Activated CD8-positive, alpha-beta memory T cell treated with anti-CD3 and anti-CD28 coated beads, Interleukin-2, amount 50 U/mL, for 24 hours (primary cell): ENCODE results near the gene A1BG.
"Not testable (repeated sequence)": the region's sequence is repeated elsewhere in the genome, so short reads cannot be mapped to it uniquely, and the experiment has no call there.

Experiments used
- DNase-seq: peaks from one replicate; pipeline ENCODE4 v3.0.0-alpha.2; 2020; ENCODE audit errors: extremely low read depth

A1BG gene

DNA sequence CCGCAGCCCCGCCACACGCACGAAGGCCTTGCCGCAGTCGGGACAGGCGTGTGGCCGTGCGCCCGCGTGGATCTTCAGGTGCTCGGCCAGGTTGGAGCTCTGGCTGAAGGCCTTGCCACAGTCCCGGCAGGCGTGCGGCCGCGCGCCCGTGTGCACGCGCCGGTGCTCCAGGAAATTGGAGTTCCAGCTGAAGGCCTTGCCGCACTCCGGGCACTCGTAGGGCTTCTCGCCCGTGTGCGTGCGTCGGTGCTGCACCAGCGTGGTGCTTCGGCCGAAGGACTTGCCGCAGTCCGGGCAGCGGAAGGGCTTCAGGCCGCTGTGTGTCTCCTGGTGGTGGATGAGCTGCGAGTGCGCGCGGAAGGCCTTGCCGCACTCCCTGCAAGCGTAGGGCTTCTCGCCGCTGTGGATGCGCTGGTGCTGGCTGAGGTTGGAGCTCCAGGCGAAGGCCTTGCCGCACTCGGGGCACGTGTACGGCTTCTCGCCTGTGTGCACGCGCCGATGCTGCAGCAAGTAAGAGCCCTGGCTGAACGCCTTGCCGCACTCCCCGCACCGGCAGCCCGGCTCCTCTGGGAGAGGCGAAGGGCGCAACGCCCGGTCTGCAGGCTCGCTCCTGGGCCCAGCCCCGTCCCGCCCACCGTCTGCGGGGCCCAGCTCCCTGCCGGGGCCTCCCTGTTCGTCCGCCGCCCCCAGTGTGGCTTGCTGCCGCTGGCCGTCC lies 3.6 kb upstream of the A1BG start:
- no peak for DNase-seq

DNA sequence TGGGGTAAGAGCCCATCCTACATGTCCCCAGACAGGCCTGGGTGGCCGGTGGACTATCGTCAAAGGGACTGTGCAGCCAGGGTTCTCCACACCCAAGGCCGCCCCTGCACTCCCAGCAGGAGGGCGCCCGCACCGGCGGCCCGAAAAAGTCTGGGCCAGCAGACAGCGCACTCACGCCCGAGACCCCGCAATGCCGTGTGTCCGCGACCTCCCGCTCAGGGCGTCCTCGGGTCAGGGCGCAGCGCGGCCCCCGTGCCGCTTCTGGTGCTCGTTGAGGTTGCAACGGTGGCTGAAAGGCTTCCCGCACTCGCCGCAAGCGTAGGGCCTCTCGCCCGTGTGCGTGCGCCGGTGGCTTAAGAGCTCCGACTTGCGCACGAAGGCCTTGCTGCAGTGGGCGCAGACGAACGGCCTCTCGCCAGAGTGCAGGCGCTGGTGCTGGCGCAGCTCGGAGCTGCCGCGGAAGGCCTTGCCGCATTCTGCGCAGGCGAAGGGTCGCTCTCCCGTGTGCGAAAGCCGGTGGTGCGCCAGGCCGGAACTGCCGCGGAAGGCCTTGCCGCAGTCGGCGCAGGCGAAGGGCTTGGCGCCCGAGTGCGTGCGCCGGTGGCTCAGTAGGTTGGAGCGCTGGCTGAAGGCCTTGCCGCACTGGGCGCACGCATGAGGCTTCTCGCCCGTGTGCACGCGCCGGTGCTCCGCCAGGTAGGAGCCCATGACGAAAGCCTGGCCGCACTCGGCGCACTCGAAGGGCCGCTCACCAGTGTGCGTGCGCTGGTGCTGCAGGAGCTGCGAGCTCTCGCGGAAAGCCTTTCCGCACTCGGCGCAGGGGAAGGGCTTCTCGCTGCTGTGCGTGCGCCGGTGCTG lies 2.8 kb upstream of the A1BG start:
- no peak for DNase-seq

DNA sequence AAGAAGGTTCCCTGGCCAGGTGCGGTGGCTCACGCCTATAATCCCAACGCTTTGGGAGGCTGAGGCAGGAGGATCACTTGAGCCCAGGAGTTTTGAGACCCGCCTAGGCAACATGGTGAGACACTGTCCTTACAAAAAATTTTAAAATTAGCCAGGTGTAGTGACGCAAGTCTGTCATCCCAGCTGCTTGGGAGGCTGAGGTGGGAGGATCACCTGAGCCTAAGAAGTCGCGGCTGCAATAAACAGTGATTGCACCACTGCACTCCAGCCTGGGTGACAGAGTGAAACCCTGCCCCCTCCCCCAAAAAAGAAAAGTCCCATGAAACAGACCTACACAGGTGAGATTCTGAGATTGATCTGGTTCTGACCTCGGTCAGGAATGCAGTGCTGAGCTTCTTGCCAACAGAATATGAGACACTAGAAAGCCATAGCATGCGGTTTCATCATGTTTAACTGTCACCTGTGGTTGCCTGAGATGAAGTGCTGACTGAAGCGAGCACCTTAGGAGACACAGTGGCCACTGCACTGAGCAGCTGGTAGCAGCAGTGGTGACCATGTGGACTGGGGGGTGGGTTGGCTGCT lies 2.0 kb upstream of the A1BG start:
- DNase-seq, result no peak

DNA sequence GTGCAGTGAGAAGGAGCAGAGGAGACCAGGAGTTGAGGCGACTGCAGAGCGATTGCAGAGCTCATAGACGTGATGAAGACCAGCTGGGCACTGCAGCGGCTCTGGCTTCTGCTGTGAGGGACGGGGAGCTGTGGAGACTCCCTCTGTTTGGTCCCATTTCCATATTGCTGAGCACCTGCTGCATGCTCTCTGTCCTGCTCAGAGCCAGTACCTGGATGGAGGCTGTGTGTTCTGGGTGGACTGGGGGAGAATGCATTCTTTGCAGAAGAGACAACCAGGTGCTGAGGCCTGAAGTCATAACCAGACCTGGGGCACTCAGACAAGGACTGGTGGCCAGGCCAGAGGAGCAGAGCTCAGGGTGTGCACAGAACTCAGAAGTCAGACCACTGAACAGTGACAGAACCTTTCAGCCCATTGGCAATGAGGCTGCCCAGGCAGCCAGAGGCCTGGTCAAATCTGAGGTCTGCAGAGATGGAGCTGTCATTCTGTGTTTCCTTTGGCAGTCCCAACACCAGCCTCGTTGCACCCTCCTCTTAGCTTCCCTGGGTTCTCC lies 1.3 kb upstream of the A1BG start:
- DNase-seq, result no peak

DNA sequence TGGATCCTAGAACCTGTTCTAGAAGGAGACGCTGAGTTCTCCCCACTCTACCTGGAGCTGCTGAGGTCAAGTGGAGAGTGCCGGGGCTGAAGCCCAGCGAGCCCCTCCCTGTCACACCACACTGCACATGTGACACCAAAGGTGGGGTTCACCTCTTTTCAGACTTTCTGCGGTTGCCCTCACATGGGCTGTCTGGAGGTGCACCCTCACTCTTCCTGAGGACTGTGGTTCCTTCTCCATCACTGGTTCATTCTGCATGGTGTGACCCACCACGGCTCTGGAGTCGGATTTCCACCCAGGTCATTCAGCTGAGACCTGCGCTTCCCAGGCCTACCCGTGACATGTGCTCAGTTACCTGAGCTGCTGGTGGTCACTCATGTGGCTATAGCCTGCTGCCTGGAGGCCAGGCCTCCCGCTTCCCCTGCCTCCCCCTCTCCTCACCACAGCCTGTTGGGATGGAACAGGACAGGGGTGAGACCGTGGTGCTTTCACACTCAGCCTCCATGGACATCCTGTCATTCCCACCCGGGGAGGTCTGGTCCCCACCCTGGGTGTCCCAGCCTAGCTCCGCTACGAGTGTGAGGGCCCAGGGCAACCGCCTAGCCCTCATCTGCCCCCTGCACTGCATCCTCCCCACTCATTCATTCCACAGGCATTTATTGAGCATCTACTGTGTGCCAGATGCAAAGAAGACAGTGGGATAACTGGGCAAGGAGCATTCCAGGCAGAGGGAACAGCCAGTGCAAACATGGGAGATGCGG lies 605 bp upstream of the A1BG start:
- DNase-seq, result no peak

DNA sequence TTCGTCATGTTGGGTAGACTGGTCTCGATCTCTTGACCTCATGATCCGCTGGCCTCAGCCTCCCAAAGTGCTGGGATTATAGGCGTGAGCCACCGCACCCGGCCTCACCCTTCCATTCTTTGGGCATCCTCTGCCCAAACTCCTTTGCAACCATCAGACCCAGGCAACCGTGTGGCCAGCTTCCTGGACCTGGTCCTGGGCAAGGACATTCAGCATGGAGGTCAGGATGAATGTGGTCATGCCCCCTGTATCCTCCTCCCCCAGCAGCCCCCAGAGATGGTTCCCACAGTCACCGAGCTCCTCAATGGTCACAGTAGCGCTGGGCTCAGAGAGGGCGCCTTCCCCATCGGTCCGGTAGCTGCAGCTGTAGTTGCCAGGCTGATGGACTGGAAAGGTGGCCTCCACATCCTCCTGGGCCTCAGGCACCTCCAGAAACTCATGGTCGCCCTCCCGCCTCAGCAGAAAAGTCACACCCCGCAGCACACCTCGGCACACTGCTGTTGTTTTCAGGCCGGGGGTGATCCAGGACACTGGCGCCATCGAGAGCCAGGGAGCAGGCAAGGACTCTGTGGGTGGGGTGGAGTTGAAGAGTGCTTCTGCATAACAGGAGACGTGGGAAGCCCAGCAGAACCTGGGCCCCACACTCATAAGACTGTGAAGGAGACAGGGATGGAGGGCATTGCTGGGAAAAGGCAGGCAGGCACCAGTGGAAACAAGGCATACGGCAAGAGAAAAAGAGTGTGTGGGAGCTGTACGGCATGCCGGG lies 1.1 kb downstream of the A1BG start:
- no peak for DNase-seq

DNA sequence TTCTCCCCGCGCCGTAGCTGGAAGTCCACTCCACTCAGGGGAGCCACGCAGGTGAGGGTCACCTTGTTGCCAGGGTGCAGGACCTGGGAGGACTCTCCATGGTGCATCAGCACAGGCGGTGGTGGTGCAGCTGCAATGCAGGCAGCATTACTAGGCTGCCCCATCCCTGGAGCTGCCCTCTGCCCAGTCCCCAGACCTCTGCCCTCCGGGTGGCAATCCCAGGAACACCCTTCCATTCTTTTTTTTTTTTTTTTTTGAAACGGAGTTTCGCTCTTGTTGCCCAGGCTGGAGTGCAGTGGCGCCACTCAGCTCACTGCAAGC lies 1.8 kb downstream of the A1BG start:
- no peak for DNase-seq

DNA sequence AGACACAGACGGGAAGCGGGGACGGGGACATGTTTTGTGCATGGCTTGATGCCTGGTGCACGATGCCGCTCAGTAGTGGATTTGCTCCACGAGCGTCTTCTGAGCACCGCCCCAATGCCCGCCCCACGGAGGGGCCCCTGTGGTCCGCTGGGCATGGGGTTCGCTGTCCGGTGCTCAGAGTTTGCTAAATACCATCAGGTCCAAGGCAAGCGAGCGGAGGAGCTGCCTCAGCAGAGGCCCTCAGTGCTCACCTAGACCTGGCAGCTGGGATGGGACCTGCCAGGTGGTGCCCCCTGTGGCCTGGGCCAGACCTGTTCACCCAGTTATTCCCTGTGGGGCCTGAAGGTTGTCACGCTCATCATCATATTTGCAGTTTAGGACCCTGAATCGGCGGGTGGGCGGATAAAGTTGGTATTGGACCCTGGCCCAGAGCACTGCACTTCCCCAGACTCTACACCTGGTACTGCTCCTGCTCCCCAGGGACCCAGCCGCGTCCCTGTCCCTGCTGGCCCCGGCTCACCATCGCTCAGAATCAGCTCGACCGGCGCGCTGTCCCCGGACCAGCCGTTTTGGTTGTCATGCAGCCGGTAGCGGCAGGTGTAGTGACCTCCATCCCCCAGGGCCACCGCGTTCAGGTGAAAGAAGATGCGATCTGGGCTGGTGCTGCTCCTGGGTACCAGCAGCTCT lies 2.3 kb downstream of the A1BG start:
- DNase-seq, result no peak

DNA sequence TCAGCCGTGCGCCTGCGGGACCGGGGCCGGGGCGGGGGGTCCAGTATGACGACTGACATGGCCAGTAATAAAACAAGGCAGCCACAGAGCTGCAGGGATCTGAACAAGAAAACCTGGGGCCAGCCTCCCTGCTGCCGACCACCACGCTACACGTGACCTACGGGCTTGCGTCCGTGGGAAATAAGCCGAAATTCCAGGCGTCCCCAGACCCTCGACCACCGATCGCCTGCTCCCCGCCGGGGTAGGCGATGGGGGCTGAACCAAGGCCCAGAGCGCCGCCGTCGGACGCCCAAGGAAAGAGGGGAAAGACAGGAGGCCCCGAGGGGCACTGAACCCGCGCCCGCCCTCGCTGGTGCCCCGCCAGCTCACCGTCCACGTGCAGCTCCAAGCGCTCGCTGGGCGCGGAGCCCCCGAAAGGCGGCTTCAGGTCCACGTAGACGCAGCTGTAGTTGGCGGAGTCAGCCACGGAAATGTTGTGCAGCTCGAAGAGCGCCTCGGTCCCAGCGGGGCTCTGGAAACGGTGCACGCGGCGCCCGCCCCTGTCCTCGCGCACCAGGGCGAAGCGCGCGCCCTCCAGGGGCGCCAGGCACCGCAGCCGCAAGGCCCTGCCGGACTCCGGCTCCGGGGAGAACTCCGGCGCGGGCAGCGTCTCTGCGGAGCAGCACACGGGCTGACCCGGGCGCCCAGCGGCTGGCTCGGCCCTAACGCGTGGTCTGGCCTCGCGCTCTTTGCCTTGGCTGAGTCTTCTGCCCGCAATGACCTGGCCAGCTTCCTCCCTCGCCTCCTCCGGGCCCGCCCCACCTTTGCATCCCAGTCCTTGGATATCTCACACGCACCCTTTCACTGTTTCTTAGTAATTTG lies 3.1 kb downstream of the A1BG start:
- DNase-seq, result no peak

DNA sequence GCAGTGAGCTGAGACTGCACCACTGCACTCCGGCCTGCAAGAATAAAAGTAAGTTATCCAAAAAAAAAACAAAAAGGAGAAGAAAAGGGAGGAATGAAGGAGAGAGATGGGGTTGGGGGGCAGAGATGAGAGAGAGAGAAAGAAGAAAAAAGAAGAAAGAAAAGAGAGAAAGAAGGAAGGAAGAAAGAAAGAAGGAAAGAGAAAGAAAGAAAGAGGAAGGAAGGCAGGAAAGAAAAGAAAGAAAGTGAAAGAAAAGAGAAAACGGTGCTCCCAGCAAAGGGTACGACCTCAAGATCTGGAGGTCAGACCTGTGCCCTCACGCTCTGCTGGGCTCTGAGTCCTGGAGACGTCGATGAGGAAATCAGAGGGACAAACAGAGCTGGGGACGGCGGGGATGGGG lies 3.7 kb downstream of the A1BG start:
- no peak for DNase-seq

DNA sequence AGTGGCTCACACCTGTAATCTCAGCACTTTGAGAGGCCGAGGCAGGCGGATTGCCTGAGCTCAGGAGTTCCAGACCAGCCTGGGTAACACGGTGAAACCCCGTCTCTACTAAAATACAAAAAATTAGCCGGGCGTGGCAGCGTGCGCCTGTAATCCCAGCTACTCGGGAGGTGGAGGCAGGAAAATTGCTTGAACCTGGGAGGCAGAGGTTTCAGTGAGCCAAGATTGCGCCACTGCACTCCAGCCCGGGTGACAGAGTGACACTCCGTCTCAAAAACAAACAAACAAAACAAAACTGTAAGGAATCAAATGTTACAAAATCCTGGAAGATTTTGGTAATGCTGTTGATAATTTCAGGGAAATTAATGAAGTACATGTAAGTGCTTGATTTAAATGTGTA lies 5.2 kb downstream of the A1BG start:
- not testable (repeated sequence) for DNase-seq

DNA sequence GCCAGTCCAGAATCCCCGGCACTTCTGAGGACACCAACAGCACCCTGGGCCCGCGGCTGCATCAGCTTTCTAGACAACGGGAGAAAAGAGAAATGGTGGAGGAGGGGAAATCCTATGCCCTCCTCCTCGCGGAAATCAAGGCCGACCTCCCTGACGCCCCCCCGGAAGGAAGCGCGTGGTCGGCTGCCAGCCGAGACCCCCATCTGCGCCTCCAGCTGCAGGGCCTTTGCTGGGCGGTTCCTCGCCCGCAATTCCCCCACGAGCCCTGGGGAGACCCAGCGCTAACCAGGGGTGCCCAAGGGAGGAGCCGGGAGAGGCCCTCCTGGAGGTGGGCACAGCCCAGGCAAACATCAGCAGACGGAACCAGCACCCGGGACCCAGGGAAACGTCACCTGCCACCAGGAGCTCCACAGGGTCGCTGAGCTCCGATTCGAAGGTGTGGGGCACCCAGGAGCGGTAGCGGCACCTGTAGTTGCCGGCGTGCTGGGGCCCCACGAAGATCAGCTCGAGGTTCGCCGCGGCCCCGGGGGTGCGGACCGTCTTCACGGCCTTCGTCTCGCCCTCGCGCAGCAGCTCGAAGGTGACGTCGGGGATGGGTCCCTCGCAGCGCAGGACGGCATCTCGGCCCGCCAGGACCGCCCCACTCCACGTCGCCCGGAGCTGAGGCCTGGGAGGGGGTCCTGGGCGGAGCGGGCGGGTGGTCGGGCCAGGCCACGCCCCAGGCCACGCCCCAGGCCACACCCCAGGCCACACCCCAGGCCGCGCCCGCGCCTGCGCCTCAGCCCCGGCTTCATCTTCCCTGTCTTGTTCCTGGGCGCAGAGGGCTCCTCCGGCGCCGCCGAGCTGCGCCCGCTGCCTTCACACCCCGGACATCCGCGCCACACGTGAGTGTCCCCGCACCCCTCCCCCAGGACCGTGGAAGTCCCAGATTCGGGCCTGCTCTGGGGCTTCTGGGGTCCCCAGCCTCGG lies 6.0 kb downstream of the A1BG start:
- peak; percentile 20 for DNase-seq

DNA sequence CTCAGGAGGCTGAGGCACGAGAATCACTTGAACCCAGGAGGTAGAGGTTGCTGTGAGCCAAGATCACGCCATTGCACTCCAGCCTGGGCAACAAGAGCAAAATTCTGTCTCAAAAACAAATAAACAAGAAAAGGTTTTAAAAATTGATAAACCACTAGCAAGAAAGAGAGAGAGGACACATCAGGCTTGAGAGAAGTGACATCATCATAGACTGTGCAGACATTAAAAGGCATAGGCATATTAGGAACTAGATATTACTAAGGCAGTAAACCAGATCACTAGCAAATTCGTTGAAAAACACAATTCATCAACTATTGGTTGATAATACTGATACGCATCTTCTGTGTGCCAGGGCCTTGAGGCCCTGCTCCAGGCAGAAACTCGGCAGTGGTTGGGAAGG lies 7.7 kb downstream of the A1BG start:
- no peak for DNase-seq

DNA sequence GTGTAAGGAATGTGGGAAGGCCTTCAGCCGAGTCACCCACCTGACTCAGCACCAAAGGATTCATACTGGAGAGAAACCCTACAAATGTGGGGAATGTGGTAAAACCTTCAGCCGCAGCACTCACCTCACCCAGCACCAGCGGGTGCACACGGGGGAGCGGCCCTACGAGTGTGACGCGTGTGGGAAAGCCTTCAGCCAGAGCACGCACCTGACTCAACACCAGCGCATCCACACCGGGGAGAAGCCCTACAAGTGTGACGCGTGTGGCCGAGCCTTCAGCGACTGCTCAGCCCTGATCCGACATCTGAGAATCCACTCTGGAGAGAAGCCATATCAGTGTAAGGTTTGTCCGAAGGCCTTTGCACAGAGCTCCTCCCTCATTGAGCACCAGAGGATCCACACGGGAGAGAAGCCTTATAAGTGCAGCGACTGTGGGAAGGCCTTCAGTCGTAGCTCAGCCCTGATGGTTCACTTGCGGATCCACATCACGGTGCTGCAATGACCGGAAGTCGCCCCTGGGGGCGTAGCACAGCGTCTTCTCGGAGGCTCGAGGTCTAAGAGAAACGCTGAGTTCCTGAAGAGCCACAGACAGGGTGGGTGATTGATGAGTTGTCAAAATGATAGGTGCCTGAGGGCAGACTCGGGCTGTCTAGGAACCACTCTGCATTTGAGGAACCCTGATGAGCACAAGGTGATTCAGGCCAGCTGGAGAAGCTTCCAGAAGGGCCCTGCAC lies 14.3 kb downstream of the A1BG start:
- DNase-seq, result no peak

DNA sequence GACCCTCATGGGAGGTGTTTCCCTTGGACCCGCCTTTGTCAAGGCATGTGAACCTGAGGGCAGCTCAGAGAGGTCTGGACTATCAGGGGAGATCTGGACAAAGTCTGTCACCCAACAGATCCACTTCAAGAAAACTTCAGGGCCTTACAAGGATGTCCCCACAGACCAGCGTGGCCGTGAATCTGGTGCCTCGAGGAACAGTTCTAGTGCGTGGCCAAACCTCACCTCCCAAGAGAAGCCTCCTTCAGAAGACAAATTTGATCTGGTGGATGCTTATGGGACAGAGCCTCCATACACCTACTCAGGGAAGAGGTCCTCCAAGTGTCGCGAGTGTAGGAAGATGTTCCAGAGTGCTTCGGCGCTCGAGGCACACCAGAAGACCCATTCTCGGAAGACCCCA lies 15.0 kb downstream of the A1BG start:
- DNase-seq, result no peak

DNA sequence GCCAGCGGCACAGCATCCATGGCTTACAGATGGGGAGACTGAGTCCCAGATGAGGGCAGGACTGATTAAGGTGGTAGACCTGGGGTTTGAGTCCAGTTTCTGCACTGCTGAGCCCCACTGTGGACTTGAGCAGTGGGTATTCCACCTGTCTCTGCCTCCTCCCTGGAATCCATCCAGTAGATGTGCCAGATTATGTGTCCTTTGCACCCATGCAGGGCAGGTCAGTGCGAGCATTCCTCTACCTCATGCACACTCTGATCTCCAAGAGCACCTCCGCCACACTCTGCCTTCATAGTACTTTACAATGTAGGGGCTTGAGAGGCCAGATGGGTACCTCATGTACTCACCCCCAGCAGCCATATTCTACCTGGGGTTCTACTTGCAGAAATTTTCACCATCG lies 16.5 kb downstream of the A1BG start:
- no peak for DNase-seq

DNA sequence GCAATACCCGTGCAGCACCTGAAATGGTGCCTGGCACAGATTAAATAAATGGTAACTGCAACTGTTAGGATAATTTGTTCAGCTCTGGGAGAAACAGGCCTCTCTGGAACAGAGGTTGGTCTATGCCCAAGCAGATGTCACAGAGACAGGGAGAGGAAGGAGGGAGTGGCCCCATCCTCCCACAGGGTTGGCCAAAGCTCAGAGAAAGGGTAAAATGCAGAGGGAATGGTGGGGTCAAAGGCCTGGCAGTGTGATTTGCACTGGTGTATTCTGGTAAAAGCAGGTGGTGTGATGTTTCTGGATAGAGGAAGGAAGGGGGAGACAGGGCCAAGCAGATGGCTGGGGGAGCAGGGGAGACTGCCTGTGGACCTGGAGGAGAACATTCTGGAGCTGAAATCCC lies 17.1 kb downstream of the A1BG start:
- no peak for DNase-seq

DNA sequence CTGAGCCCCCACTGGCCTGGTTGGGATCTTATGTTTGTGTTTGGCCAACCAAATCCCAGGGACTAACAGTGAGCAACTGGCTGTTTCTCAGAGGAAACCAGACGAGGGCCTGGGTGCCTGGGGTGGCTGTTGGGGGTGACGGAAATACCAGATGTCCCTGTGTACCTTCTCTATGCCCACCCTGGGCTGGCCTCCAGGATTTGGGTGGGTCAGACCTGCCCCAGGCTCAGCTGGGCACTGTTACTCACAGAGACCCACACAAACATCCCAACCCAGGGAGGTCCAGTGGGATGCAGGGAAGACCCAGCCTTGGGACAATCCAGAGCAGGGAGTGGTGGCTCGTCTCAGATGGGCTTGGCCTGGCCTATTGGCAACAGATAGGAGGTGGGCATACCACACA lies 17.7 kb downstream of the A1BG start:
- DNase-seq, result no peak
